Measurements from ENCODE around the gene EDN3.
"Not testable (repeated sequence)": the region's sequence is repeated elsewhere in the genome, so short reads cannot be mapped to it uniquely, and the experiment has no call there.

Gene EDN3

DNA sequence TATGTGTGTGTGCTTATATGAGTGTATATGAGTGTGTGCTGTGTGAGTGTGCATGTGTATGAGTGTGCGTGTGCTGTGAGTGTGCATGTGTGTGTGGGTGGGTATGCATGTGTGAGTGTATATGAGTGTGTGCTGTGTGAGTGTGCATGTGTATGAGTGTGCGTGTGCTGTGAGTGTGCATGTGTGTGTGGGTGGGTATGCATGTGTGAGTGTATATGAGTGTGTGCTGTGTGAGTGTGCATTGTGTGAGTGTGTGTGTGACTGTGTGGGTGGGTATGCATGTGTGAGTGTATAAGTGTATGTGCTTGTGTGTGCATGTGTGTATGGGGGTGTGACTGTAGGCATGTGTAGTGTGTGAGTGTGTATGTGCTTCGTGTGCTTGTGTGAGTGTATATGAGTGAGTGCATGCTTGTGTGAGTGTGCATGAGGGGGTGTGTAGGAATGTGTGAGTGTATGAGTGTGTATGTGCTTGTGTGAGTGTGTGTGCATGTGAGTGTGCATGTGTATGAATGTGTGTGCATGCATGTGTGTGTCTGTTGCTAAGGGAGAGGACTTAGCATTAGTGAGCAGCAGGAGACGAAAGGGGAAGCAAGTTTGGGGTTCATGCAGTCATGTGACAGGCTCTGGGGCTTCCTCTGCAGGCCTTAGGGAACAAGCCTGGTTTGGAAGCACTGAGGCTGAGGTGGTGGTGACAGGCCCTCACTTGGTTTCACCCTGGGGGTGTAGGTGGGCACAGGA, 41.0 kb downstream of the EDN3 start:
- ATAC-seq = not testable (repeated sequence)

DNA sequence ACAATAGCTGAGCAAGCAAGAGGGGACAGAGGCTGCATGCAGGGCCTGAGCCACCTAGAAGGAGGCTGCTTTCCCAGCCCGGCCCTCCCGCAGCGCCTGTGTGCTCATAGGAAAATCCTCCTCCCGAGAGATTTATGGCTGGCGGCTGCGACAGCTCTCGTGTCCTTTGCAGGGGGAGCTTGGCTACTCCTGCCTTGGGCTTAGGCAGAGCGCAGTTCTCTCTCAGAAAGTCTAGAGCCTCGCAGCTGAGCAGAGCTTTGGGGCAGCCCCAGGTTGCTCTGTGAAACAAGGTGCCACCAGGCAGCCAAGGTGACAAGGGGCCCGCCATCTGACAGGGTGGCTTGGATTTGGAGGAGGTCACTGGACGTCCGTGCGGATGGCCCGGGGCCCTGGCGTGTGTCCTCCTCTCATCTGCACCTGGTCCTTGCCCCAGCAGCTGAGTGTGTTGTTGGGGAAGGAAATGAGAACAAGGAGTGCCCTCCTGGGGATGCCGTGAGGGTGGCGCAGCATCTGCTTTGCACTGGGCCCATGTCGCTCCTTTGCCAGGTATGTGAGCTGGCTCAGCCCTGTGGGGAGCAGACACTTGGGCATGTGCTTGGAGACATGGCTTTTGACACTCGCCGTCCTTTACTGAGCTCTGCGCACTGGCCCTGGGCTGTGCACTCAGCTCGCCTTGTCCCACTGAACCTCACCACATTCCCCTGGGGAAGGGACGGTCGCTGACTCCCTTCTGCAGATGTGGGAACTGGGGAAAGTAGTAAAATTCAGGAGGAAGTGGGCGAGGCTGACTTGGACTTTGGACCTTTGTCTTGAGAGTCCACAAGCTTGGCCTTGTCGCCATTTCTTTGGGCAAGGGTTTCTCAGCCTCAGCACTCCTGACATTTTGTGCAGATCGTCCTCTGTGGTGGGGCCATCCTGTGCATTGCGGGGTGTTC, 41.9 kb downstream of the EDN3 start:
- ATAC-seq = no peak

DNA sequence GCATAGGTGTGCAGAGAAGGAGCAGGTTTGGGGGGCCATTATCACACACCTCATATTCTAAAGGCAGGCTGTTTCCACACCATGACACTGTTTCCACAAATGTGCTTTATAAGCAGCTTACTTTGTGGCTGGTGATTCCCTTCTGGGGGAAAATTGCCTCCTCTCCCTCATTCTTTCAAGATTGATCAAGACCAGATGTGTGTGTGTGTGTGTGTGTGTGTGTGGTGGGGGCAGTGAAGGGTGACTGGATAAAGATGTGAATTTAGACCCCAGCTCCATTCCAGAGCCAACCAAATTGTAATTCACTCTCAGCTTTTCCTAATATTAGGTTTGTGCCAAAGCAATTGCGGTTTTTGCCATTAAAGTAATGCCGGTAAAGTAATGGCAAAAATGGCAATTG, 45.6 kb downstream of the EDN3 start:
- ATAC-seq = no peak
- no peak for TF ChIP-seq ARNTL (CRISPR knock-in tag; IDR thresholded peaks at IDR 0.05; ENCODE audit: borderline replicate concordance, low read depth)
- no peak for TF ChIP-seq TOX (CRISPR knock-in tag; IDR thresholded peaks at IDR 0.05; ENCODE audit: borderline replicate concordance)
- TF ChIP-seq ESRRG (CRISPR knock-in tag; IDR thresholded peaks at IDR 0.05) = no peak
- no peak for TF ChIP-seq ZFP3 (CRISPR knock-in tag; IDR thresholded peaks at IDR 0.05)
- TF ChIP-seq OSR1 (CRISPR knock-in tag; IDR thresholded peaks at IDR 0.05) = no peak

More for the DNA sequence above, 41.9 kb downstream of the EDN3 start:
- TF ChIP-seq TCF4 (CRISPR knock-in tag; IDR thresholded peaks at IDR 0.05; ENCODE audit: borderline replicate concordance) = no peak
- TF ChIP-seq, protein P1, sequence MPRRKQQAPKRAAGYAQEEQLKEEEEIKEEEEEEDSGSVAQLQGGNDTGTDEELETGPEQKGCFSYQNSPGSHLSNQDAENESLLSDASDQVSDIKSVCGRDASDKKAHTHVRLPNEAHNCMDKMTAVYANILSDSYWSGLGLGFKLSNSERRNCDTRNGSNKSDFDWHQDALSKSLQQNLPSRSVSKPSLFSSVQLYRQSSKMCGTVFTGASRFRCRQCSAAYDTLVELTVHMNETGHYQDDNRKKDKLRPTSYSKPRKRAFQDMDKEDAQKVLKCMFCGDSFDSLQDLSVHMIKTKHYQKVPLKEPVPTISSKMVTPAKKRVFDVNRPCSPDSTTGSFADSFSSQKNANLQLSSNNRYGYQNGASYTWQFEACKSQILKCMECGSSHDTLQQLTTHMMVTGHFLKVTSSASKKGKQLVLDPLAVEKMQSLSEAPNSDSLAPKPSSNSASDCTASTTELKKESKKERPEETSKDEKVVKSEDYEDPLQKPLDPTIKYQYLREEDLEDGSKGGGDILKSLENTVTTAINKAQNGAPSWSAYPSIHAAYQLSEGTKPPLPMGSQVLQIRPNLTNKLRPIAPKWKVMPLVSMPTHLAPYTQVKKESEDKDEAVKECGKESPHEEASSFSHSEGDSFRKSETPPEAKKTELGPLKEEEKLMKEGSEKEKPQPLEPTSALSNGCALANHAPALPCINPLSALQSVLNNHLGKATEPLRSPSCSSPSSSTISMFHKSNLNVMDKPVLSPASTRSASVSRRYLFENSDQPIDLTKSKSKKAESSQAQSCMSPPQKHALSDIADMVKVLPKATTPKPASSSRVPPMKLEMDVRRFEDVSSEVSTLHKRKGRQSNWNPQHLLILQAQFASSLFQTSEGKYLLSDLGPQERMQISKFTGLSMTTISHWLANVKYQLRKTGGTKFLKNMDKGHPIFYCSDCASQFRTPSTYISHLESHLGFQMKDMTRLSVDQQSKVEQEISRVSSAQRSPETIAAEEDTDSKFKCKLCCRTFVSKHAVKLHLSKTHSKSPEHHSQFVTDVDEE (CRISPR knock-in tag; IDR thresholded peaks at IDR 0.05) = no peak
- no peak for TF ChIP-seq ZNF70 (CRISPR knock-in tag; IDR thresholded peaks at IDR 0.05)
- no peak for TF ChIP-seq ZNF565 (CRISPR knock-in tag; conservative IDR thresholded peaks at IDR 0.05; ENCODE audit: low read depth)
- TF ChIP-seq, protein P2, sequence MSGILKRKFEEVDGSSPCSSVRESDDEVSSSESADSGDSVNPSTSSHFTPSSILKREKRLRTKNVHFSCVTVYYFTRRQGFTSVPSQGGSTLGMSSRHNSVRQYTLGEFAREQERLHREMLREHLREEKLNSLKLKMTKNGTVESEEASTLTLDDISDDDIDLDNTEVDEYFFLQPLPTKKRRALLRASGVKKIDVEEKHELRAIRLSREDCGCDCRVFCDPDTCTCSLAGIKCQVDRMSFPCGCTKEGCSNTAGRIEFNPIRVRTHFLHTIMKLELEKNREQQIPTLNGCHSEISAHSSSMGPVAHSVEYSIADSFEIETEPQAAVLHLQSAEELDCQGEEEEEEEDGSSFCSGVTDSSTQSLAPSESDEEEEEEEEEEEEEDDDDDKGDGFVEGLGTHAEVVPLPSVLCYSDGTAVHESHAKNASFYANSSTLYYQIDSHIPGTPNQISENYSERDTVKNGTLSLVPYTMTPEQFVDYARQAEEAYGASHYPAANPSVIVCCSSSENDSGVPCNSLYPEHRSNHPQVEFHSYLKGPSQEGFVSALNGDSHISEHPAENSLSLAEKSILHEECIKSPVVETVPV (CRISPR knock-in tag; IDR thresholded peaks at IDR 0.05) = no peak
- no peak for TF ChIP-seq ARNTL (CRISPR knock-in tag; IDR thresholded peaks at IDR 0.05; ENCODE audit: borderline replicate concordance, low read depth)
- TF ChIP-seq, protein P3, sequence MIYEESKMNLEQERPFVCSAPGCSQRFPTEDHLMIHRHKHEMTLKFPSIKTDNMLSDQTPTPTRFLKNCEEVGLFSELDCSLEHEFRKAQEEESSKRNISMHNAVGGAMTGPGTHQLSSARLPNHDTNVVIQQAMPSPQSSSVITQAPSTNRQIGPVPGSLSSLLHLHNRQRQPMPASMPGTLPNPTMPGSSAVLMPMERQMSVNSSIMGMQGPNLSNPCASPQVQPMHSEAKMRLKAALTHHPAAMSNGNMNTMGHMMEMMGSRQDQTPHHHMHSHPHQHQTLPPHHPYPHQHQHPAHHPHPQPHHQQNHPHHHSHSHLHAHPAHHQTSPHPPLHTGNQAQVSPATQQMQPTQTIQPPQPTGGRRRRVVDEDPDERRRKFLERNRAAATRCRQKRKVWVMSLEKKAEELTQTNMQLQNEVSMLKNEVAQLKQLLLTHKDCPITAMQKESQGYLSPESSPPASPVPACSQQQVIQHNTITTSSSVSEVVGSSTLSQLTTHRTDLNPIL (CRISPR knock-in tag; IDR thresholded peaks at IDR 0.05; ENCODE audit: low read depth) = no peak
- no peak for TF ChIP-seq SNAI2 (CRISPR knock-in tag; IDR thresholded peaks at IDR 0.05)
- TF ChIP-seq RARB (CRISPR knock-in tag; IDR thresholded peaks at IDR 0.05) = no peak
- TF ChIP-seq OSR1 (CRISPR knock-in tag; IDR thresholded peaks at IDR 0.05) = no peak

DNA sequence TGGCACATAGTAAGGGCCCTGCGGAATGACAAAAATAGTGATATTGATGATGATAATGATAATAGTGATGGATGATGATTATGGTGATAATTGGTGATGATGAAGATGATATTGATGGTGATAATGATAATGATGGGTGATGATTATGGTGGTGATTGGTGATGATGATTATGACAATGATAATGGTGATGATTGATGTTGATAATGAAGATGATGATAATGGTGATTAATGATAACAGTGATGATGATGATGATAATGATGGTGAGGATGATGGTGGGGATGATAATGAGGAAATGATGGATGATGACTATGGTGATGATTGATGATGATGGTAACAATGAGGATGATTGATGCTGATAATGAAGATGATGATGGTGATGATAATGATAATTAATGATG, 48.9 kb downstream of the EDN3 start:
- no peak for TF ChIP-seq ZFP3 (CRISPR knock-in tag; IDR thresholded peaks at IDR 0.05)
- TF ChIP-seq OSR1 (CRISPR knock-in tag; IDR thresholded peaks at IDR 0.05) = no peak
- no peak for TF ChIP-seq ZNF565 (CRISPR knock-in tag; conservative IDR thresholded peaks at IDR 0.05; ENCODE audit: low read depth)
- TF ChIP-seq, protein P2 (CRISPR knock-in tag; IDR thresholded peaks at IDR 0.05) = no peak
- TF ChIP-seq RARB (CRISPR knock-in tag; IDR thresholded peaks at IDR 0.05) = no peak
- TF ChIP-seq ARNTL (CRISPR knock-in tag; IDR thresholded peaks at IDR 0.05; ENCODE audit: borderline replicate concordance, low read depth) = no peak
- TF ChIP-seq PPARA (CRISPR knock-in tag; IDR thresholded peaks at IDR 0.05; ENCODE audit: borderline replicate concordance) = no peak
- TF ChIP-seq BACH2 (CRISPR knock-in tag; IDR thresholded peaks at IDR 0.05; ENCODE audit: borderline replicate concordance) = no peak
- TF ChIP-seq ESRRG (CRISPR knock-in tag; IDR thresholded peaks at IDR 0.05) = no peak
- no peak for TF ChIP-seq TOX (CRISPR knock-in tag; IDR thresholded peaks at IDR 0.05; ENCODE audit: borderline replicate concordance)
- no peak for TF ChIP-seq ZNF8 (CRISPR knock-in tag; IDR thresholded peaks at IDR 0.05)
- TF ChIP-seq, protein P3 (CRISPR knock-in tag; IDR thresholded peaks at IDR 0.05; ENCODE audit: low read depth) = no peak
- TF ChIP-seq ZC3H10 (CRISPR knock-in tag; IDR thresholded peaks at IDR 0.05) = no peak
- no peak for TF ChIP-seq ZFP30 (CRISPR knock-in tag; IDR thresholded peaks at IDR 0.05)
- TF ChIP-seq, protein P4, sequence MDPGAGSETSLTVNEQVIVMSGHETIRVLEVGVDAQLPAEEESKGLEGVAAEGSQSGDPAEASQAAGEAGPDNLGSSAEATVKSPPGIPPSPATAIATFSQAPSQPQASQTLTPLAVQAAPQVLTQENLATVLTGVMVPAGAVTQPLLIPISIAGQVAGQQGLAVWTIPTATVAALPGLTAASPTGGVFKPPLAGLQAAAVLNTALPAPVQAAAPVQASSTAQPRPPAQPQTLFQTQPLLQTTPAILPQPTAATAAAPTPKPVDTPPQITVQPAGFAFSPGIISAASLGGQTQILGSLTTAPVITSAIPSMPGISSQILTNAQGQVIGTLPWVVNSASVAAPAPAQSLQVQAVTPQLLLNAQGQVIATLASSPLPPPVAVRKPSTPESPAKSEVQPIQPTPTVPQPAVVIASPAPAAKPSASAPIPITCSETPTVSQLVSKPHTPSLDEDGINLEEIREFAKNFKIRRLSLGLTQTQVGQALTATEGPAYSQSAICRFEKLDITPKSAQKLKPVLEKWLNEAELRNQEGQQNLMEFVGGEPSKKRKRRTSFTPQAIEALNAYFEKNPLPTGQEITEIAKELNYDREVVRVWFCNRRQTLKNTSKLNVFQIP (CRISPR knock-in tag; IDR thresholded peaks at IDR 0.05; ENCODE audit: borderline replicate concordance, low read depth) = no peak
- no peak for ATAC-seq

All from SK-N-SH treated with all-trans-retinoic acid at 6 μM for 48 hours (cell line).